ENCODE results near the gene RNF103. TPM values are rescaled to one million over a fixed set of nuclear protein-coding genes. Genes with fewer than 3 reads are reported as not detected.

The RNF103 gene
- total and polyA plus RNA-seq, 2 donors (not counting 3 experiments of a cell fraction or from before 2014, with no cell fraction given): 15.6 to 24.2 TPM

GRCh38 chr2:86617153-86617552 lies 6.5 kb downstream of the RNF103 start:
- H3K9me1 ChIP-seq (replicated peaks; ENCODE audit: control insufficient read depth, extremely low read depth, insufficient read depth, low read length): peaks cover 4% of the 10 kb centered on the region
- CTCF ChIA-PET: interaction anchor here (1.1 kb wide), 2 partner anchors 33 to 137 kb away, joined by 3 read pairs; no protein-coding TSS in a partner anchor
- no peak for TF ChIP-seq MAX (IDR thresholded peaks at IDR 0.05; ENCODE audit: insufficient read depth, insufficient read length)
- TF ChIP-seq FOS (IDR thresholded peaks at IDR 0.05; ENCODE audit: borderline replicate concordance, insufficient read depth, low read length): no peak
- no peak for TF ChIP-seq CTCF (IDR thresholded peaks at IDR 0.05; ENCODE audit: extremely low read depth in 1 of 2, insufficient read depth in 1 of 2, low read depth in 1 of 2, low read length in 2 of 2)
- TF ChIP-seq EZH2 (IDR thresholded peaks at IDR 0.05; ENCODE audit: borderline replicate concordance, low read depth, low read length, severe bottlenecking): no peak
- TF ChIP-seq POLR2AphosphoS5 (IDR thresholded peaks at IDR 0.05; ENCODE audit: insufficient read depth, low read depth, low read length): no peak
- H4K20me1 ChIP-seq (replicated peaks; ENCODE audit: control insufficient read depth, extremely low read depth, insufficient read depth, low read length): no peaks in the 10 kb centered on the region
- no TSS peak for BruUV-seq (replicated peaks)
- no peaks in the 10 kb centered on the region for H3K9me3 ChIP-seq (replicated peaks; ENCODE audit: control insufficient read depth, insufficient read depth, low read length)
- FAIRE-seq (no peak), DNase-seq (ENCODE audit: low read depth, low spot score) (no peak)
- H3K27me3 ChIP-seq (ENCODE audit: control insufficient read depth in 2 of 2, insufficient read depth in 2 of 2, low read length in 2 of 2): no peaks in the 10 kb centered on the region
- dilution Hi-C loops (cut with MboI; ENCODE audit: extremely low pct_ligation_motif_present, low sequenced_read_pairs) (loop anchor here (10.0 kb wide), 1 partner anchor 162 kb away; no protein-coding TSS in a partner anchor), intact Hi-C loops (cut with micrococcal nuclease) (no loop called here)
- peaks cover 12% of the 10 kb centered on the region for H3K4me1 ChIP-seq (ENCODE audit: control insufficient read depth, extremely low read depth, insufficient read depth, low read length)
- POLR2A ChIA-PET: no interaction called here
- no peak overlapping the region for H3K4me2 ChIP-seq (ENCODE audit: insufficient read depth, low read length)
- peaks cover 32% of the 10 kb centered on the region for H3K79me2 ChIP-seq (ENCODE audit: control insufficient read depth, insufficient read depth, low read length)
- H3K4me3 ChIP-seq (replicated peaks in 1 of 3; ENCODE audit: insufficient read depth in 1 of 3, low read depth in 1 of 3, low read length in 3 of 3): no peak overlapping the region
- H3K27ac ChIP-seq (ENCODE audit: insufficient read depth, low read depth, low read length): no peak overlapping the region
- no peak overlapping the region for H3K9ac ChIP-seq (replicated peaks; ENCODE audit: extremely low read depth, insufficient read depth, low read length)
- no peak overlapping the region for H2AFZ ChIP-seq (ENCODE audit: low read depth, low read length)
- H3K36me3 ChIP-seq (ENCODE audit: control insufficient read depth in 2 of 2, extremely low read depth in 1 of 2, insufficient read depth in 2 of 2, low read length in 2 of 2): peaks cover 5 to 17% of the 10 kb centered on the region in 2 experiments

Measured in endothelial cell of umbilical vein (primary cell).